K562 (cell line): ENCODE results near the gene HYOU1. TPM values are rescaled to one million over a fixed set of nuclear protein-coding genes. Genes with fewer than 3 reads are reported as not detected.
A peak's percentile ranks its signal among the peaks of the same experiment; 100 is the strongest.

Experiments
- E2F6 ChIP-seq, 2 experiments: IDR thresholded peaks; 2 replicates each; pipeline ENCODE4 v1.6.1; 2011; ENCODE audit warnings: borderline replicate concordance in 1 of 2, control low read depth in 1 of 2, low read depth in 1 of 2, low read length in 1 of 2, mild to moderate bottlenecking in 1 of 2, mixed read lengths in 1 of 2, moderate library complexity in 1 of 2; ENCODE audit not compliant: insufficient read depth in 1 of 2, insufficient read length in 1 of 2, poor library complexity in 1 of 2, severe bottlenecking in 1 of 2; ENCODE audit errors: extremely low read depth in 1 of 2
- GABPA ChIP-seq: fragments of 200-800 bp; sonication (Bioruptor generic); conservative IDR thresholded peaks from 2 replicates; pipeline ENCODE4 v1.6.1; 2016; ENCODE audit warnings: low read depth, missing genetic modification characterization, missing compliant biosample characterization
- MTA1 ChIP-seq: fragments of 450-650 bp; IDR thresholded peaks from 2 replicates; pipeline ENCODE4 v1.6.1; 2017; ENCODE audit warnings: borderline replicate concordance
- NR2C2 ChIP-seq, 2 experiments: fragments of 200-800 bp in 1 of 2; sonication (Bioruptor generic) in 1 of 2; sonication (generic) in 1 of 2; formaldehyde crosslinking in 1 of 2; IDR thresholded peaks; 2 replicates each; pipeline versions ENCODE4 v1.6.1 to v1.8.0; 2016 to 2022; ENCODE audit warnings: mild to moderate bottlenecking in 1 of 2, missing compliant biosample characterization in 1 of 2, missing genetic modification characterization in 1 of 2, missing genetic modification reagents in 1 of 2
- POLR2G ChIP-seq: fragments of 200-400 bp; formaldehyde crosslinking; IDR thresholded peaks from 2 replicates; pipeline ENCODE4 v1.6.1; 2017; ENCODE audit warnings: low read depth, mild to moderate bottlenecking, antibody characterized with exemption, low read length, moderate library complexity
- SMC3 ChIP-seq: conservative IDR thresholded peaks from 2 replicates; pipeline ENCODE4 v1.6.1; 2011; ENCODE audit warnings: low read depth, low read length, improper control_type of control experiment; ENCODE audit not compliant: insufficient read depth
- STAG1 ChIP-seq: sonication (generic); formaldehyde crosslinking; IDR thresholded peaks from 2 replicates; pipeline ENCODE4 v1.5.0; 2020; ENCODE audit warnings: missing genetic modification reagents, borderline replicate concordance
- ZBTB40 ChIP-seq, 2 experiments: fragments of 450-650 bp in 1 of 2; sonication (generic) in 1 of 2; formaldehyde crosslinking in 1 of 2; IDR thresholded peaks; 2 replicates each; pipeline versions ENCODE4 v1.7.1 to v1.9.0; 2016 to 2022; ENCODE audit warnings: inconsistent platforms in 1 of 2, mild to moderate bottlenecking in 1 of 2, missing genetic modification reagents in 1 of 2
- ZNF586 ChIP-seq: fragments of 450-650 bp; formaldehyde crosslinking; conservative IDR thresholded peaks from 2 replicates; pipeline ENCODE4 v1.4.0; 2020; ENCODE audit warnings: mild to moderate bottlenecking, moderate library complexity
- ZNF830 ChIP-seq: fragments of 250-450 bp; sonication (Bioruptor Pico); IDR thresholded peaks from 2 replicates; pipeline ENCODE4 v1.5.0; 2021; ENCODE audit warnings: mild to moderate bottlenecking
- polyA plus RNA-seq, 8 experiments: library from polyadenylated mRNA; depleted of rRNA in 4 of 8; stranded (reverse) in 5 of 8; unstranded in 3 of 8; fragments of >200 nt; fragmentation: Nextera tagmentation in 2 of 8; fragmentation: Illumina TruSeq in 1 of 8; extraction: Ambion mirVana in 2 of 8; extraction: Trizol in 1 of 8; gene quantifications; 2 replicates each; pipeline versions ENCODE4 v1.2.1 to v1.2.3, GENCODE V29; 2011 to 2014; ENCODE audit warnings: inconsistent platforms in 1 of 8, missing spikeins in 1 of 8
- total RNA-seq, 7 experiments: library from RNA; depleted of rRNA in 6 of 7; stranded (reverse); fragments of >200 nt in 6 of 7; fragmentation: Illumina TruSeq in 2 of 7; extraction: Trizol in 2 of 7; gene quantifications; 2 replicates each; pipeline versions ENCODE4 v1.2.1 to v1.2.3, GENCODE V29; 2011 to 2021; ENCODE audit warnings: low replicate concordance in 1 of 7
- TF ChIP-seq, protein P1 (sequence below): fragments of 450-650 bp; IDR thresholded peaks from 2 replicates; pipeline ENCODE4 v1.6.1; 2018; ENCODE audit not compliant: partially characterized antibody

HYOU1 gene
- total and polyA plus RNA-seq, 9 of the 15 experiments (the other 6 are each of a cell fraction or from before 2014, with no cell fraction given), result 19.5 to 197 (median 128) TPM

DNA sequence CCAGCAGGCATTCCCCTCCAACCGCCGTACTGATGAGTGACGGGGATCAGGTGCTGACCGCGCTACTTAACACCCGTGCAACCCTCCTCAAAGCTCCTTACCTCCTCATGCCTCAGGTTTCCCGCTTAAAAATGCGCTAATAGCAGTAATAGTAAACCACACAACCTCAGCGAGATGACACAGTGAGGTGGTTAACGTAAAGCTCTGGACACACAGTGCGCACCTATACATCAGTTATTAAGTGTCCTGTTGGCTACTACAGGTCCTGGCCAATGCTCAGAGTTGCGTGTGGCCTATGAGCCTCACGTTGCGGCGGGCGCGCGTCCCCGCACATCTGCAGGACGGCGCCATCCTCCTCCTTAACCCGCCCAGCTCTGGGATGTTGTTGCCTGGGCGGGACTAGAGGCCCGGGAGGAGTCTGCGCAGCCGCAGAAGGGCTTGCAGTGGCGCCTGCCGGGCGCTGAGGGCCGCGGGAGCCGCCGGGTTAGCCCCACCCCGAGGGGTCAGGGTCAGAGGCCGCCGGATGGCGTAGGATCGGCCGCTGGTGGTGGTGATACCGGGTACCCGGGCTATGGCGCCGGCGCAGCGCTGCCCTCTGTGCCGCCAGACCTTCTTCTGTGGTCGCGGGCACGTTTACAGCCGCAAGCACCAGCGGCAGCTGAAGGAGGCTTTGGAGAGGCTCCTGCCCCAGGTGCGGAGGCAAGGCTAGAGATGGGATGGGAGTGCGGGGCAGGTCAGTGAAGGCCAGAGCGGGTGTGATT, 59.2 kb downstream of the HYOU1 start, which contains the start of gene CENATAC (continued):
- TF ChIP-seq ZBTB40 (IDR thresholded peaks at IDR 0.05) (peak; percentile 13; the same call in 1 of the 2 replicates), ZBTB40 (CRISPR knock-in tag; IDR thresholded peaks at IDR 0.05) (no peak), STAG1 (no peak), SMC3 (no peak), ZNF586 (no peak), E2F6 (IDR thresholded peaks at IDR 0.05; ENCODE audit: borderline replicate concordance in 1 of 2, extremely low read depth in 1 of 2, insufficient read depth in 1 of 2, insufficient read length in 1 of 2, low read depth in 1 of 2, low read length in 1 of 2, poor library complexity in 1 of 2, severe bottlenecking in 1 of 2) (peak; percentile 74 to 84), MTA1 (no peak), POLR2G (peak; percentile 94), GABPA (tag) (peak; percentile 68), NR2C2 (CRISPR knock-in tag; IDR thresholded peaks at IDR 0.05) (peak; percentile 98), NR2C2 (tag; IDR thresholded peaks at IDR 0.05) (peak; percentile 100), ZNF830 (no peak)
- TF ChIP-seq, protein P1, sequence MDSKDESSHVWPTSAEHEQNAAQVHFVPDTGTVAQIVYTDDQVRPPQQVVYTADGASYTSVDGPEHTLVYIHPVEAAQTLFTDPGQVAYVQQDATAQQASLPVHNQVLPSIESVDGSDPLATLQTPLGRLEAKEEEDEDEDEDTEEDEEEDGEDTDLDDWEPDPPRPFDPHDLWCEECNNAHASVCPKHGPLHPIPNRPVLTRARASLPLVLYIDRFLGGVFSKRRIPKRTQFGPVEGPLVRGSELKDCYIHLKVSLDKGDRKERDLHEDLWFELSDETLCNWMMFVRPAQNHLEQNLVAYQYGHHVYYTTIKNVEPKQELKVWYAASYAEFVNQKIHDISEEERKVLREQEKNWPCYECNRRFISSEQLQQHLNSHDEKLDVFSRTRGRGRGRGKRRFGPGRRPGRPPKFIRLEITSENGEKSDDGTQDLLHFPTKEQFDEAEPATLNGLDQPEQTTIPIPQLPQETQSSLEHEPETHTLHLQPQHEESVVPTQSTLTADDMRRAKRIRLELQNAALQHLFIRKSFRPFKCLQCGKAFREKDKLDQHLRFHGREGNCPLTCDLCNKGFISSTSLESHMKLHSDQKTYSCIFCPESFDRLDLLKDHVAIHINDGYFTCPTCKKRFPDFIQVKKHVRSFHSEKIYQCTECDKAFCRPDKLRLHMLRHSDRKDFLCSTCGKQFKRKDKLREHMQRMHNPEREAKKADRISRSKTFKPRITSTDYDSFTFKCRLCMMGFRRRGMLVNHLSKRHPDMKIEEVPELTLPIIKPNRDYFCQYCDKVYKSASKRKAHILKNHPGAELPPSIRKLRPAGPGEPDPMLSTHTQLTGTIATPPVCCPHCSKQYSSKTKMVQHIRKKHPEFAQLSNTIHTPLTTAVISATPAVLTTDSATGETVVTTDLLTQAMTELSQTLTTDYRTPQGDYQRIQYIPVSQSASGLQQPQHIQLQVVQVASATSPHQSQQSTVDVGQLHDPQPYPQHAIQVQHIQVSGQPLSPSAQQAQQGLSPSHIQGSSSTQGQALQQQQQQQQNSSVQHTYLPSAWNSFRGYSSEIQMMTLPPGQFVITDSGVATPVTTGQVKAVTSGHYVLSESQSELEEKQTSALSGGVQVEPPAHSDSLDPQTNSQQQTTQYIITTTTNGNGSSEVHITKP, result no peak
